ENCODE results near the gene MAN2B2.

Gene MAN2B2

GRCh38 chr4:6576512-6576911 lies 1.5 kb downstream of the MAN2B2 start (continued):
- TF ChIP-seq GLIS3 (CRISPR knock-in tag; IDR thresholded peaks at IDR 0.05) (no peak), ZNF8 (CRISPR knock-in tag; IDR thresholded peaks at IDR 0.05) (no peak)

- no peak for TF ChIP-seq ESRRG (CRISPR knock-in tag; IDR thresholded peaks at IDR 0.05)
- no peak for TF ChIP-seq ZNF565 (CRISPR knock-in tag; conservative IDR thresholded peaks at IDR 0.05; ENCODE audit: low read depth)
- no peak for TF ChIP-seq PATZ1 (CRISPR knock-in tag; IDR thresholded peaks at IDR 0.05; ENCODE audit: borderline replicate concordance)
- no peak for TF ChIP-seq RARB (CRISPR knock-in tag; IDR thresholded peaks at IDR 0.05)
- no peak for TF ChIP-seq POU6F1 (CRISPR knock-in tag; IDR thresholded peaks at IDR 0.05; ENCODE audit: borderline replicate concordance, low read depth)
- no peak for TF ChIP-seq CSRNP3 (CRISPR knock-in tag; IDR thresholded peaks at IDR 0.05)
- TF ChIP-seq CREB5 (CRISPR knock-in tag; IDR thresholded peaks at IDR 0.05; ENCODE audit: low read depth): no peak
- TF ChIP-seq ZC3H10 (CRISPR knock-in tag; IDR thresholded peaks at IDR 0.05): no peak
- TF ChIP-seq CSDC2 (CRISPR knock-in tag; IDR thresholded peaks at IDR 0.05): no peak
- no peak for ATAC-seq
Observed at GRCh38 chr4:6576932-6577331, 1.9 kb downstream of the MAN2B2 start.

- no peak for TF ChIP-seq TSHZ2 (CRISPR knock-in tag; IDR thresholded peaks at IDR 0.05)
- TF ChIP-seq RARB (CRISPR knock-in tag; IDR thresholded peaks at IDR 0.05): no peak
- TF ChIP-seq CREB5 (CRISPR knock-in tag; IDR thresholded peaks at IDR 0.05; ENCODE audit: low read depth): no peak
- no peak for ATAC-seq
Observed at GRCh38 chr4:6577409-6577808, 2.4 kb downstream of the MAN2B2 start.

- TF ChIP-seq ZNF8 (CRISPR knock-in tag; IDR thresholded peaks at IDR 0.05) (no peak), ZC3H10 (CRISPR knock-in tag; IDR thresholded peaks at IDR 0.05) (no peak), ARNTL (CRISPR knock-in tag; IDR thresholded peaks at IDR 0.05; ENCODE audit: borderline replicate concordance, low read depth) (no peak), RARB (CRISPR knock-in tag; IDR thresholded peaks at IDR 0.05) (no peak), ZFP30 (CRISPR knock-in tag; IDR thresholded peaks at IDR 0.05) (no peak), CREB5 (CRISPR knock-in tag; IDR thresholded peaks at IDR 0.05; ENCODE audit: low read depth) (no peak), ESRRG (CRISPR knock-in tag; IDR thresholded peaks at IDR 0.05) (no peak), CSRNP3 (CRISPR knock-in tag; IDR thresholded peaks at IDR 0.05) (no peak), PPARA (CRISPR knock-in tag; IDR thresholded peaks at IDR 0.05; ENCODE audit: borderline replicate concordance) (no peak), OSR1 (CRISPR knock-in tag; IDR thresholded peaks at IDR 0.05) (no peak), ZNF565 (CRISPR knock-in tag; conservative IDR thresholded peaks at IDR 0.05; ENCODE audit: low read depth) (no peak), TOX (CRISPR knock-in tag; IDR thresholded peaks at IDR 0.05; ENCODE audit: borderline replicate concordance) (no peak)
- ATAC-seq: no peak
Observed at GRCh38 chr4:6578221-6578620, 3.2 kb downstream of the MAN2B2 start.

Data from SK-N-SH treated with all-trans-retinoic acid at 6 μM for 48 hours (cell line).